GM18526 (cell line): ENCODE results near the gene TMEM94.

Experiments
- POLR2A ChIP-seq: IDR thresholded peaks from 3 replicates; pipeline ENCODE4 v1.6.1; 2011; ENCODE audit not compliant: insufficient read length; ENCODE audit errors: extremely low read depth

TMEM94 gene

DNA sequence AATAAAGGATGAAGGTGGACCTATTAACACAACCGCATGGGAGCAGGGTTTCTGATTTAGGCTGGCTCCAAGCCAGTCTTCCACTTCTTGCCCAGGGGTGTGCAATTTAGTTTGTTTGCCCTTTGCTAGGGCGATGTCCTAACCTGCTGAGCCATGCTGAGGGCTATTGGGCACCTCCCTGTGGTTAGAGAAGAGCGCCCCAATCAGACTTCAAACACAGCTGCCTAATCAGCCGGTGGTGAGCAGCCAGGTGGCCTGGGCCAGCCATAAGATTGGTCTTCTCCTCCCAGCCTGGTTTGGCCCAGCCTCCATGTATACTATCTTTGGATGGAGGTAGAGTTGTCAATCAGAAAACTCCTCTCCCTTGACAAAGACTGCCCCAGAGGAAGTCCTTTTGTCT is 15.7 kb downstream of the TMEM94 start:
- TF ChIP-seq POLR2A, result no peak

DNA sequence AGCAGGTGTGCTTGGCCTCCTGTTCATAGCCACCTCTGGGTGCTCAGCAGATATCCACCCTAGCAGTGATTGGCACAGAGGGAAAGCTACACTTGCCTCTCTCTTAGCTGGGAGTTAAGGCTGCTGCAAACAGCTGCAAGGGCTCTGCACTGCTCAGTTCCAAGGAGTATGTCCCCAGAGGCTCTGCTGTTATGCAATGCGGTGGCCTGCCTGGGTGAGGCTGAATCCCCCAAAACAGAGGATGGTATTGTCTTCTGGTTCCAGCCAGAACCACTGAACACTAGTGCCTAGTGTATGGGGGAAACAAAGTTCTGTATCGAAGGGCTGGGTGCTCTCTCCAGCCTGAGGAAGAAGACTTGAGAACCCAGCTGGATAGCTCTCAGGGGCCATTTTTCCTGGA is 16.8 kb downstream of the TMEM94 start:
- TF ChIP-seq POLR2A, result no peak

DNA sequence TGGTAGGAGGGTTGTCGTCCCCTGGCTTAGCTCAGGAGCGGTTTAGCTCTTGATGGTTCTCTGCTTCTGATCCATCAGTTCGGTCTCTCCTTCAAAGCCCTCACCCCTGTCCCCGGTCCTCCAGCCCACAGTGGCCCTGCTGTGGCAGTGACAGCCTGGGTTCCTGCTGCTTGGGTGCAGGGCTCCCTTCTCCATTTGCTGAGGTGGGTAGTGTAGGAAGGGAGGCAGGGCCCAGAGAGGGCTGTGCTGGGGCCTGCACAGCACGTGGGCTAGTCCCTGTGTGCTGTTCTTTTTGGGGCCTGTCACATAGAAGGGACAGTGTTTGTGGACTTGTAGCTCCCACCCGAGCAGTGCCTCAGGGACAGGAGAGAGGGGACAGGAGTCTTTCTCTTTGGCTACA is 18.3 kb downstream of the TMEM94 start:
- TF ChIP-seq POLR2A, result no peak

DNA sequence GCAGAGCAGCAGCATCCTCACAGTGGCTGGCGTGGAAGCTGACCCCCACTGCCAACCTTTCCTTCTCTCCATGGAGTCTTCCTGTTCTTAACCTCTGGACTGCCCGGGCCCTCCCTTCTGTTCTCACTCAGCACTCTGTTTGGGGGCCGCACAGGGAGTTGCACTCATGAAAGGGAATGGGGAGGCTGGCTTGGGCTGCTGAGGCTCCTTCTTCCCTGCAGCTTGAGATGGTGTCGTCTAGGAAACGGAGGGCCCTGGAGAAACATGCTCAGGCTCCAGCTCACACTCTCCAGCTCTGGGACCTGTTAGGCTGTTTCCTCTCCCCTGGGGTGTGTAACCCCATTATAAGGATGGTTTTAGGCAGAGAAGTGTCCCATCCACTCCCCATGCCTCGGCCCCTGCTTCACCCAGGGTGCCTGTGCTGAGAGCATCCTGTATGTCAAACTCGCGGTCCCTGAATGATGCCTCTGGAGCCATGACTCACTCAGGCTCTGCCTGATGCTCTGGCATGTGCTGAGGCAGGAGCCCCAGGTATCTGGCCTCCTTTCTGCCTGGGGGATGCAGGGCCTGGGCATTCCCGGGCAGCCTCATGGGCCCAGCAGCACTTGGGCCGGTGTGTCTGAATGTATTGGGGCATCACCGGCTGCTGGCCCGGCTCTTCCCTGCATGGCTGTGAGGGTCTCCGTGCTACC is 18.9 kb downstream of the TMEM94 start:
- TF ChIP-seq POLR2A, result no peak

DNA sequence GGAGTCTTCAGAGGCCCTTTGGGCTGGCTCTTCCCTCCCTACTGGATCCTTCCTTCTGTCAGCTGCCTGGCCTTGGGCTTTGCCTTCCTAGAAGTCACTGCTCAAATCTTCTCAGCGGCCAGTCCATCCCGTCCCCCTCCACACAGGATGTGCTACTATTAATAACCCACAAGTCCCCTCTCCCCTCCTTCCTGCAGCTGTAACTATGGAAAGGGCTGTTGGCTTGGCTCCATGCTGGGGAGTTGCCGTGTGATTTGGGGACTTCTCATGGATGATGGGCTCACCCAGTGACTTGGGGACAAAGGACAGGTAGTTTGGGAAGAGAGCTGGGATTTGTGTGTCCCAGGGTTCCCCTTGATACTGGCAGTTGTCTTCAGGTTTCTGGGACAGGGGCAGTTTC is 19.4 kb downstream of the TMEM94 start:
- no peak for TF ChIP-seq POLR2A

DNA sequence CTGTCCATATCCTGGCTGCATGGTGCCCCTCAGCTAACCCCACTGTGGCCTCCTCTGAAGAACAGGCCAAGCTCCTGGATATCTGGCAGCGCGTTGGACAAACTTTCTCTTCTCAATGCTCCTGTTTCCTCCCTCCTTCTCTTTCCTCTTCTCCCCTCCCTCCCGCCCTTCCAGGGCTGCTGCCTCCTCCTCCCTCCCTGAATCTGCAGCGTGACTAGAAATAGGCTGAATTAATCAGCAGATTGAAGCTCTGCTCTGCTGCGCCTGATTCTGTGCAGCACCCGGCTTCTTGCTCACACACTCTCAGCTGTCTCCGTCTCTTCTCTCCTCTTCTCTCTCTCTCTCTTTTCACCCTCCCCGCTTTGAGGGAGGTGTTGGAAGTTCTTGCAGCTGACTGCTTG is 19.8 kb downstream of the TMEM94 start:
- TF ChIP-seq POLR2A, result no peak

DNA sequence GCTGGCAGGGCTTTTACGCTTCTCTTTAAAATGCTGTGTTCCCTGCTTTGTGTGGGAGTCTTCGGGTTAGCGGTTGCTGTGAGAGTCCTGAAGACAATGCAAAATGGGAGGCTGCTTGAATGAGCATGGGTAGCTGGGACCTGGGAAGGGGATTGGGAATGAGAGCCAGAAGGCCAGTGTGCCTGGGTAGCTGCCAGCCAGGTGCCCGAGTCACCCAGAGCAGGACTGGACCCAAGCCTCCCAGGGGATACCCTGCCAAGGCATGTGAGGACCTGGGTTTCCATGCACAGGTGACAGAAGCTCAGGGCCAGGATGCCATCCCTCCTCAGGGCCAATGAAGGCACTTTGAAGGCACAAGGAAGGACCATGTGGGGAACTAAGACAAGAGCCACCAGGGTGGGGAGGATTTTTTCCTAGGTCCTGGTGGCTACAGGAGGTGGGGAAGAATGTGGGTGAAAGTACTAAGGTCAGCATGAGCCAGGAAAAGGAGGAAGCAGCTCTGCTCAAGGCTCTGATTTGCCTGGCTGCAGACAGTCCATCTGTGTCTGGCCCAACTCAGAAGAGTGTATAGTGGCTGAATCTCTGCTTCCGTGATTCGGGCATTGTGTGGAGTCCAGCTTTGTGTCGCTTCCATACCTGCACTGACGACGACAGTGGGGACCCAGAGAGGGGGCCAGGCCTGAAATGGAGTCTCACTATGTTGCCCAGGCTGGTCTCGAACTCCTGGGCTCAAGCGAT is 20.5 kb downstream of the TMEM94 start:
- TF ChIP-seq POLR2A, result no peak

DNA sequence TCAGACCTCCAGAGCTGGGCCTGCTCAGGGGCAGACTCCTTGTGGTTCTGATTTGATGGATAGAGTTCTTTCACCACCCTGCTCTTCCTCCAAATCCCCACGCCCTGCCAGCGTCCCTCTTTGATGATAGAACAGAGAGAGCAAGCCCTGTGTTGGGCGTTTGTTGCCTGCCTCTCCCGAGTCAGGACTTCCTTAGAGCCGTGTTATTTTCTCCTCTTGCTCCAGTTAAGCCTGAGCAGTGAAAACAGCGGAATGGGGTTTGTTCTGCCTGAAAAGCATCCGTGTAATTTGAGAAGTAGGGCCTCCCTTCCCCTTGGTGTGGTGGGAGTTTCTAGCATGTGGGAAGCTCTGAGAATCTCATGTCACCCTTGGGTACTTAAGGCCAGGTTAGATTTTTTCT is 22.1 kb downstream of the TMEM94 start:
- no peak for TF ChIP-seq POLR2A

DNA sequence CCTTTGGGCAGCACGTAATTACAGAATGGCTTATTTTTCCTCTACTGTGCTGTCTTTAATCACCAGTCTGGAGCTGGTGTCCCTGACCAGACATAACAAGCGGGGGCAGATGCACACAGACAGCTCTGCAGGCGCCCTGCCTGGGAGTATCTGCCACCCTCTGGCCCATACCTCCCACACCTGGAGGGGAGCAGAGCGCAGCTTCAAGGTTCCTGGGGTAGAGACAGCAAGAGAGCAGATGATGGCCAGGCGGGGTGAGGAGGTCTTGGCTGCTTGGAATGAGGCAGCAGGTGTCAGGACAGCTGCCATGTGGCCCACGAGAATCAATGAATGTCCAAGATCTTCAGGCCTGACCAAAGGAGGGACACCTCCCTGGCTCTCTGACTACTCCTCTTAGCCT is 23.8 kb downstream of the TMEM94 start:
- TF ChIP-seq POLR2A, result no peak

DNA sequence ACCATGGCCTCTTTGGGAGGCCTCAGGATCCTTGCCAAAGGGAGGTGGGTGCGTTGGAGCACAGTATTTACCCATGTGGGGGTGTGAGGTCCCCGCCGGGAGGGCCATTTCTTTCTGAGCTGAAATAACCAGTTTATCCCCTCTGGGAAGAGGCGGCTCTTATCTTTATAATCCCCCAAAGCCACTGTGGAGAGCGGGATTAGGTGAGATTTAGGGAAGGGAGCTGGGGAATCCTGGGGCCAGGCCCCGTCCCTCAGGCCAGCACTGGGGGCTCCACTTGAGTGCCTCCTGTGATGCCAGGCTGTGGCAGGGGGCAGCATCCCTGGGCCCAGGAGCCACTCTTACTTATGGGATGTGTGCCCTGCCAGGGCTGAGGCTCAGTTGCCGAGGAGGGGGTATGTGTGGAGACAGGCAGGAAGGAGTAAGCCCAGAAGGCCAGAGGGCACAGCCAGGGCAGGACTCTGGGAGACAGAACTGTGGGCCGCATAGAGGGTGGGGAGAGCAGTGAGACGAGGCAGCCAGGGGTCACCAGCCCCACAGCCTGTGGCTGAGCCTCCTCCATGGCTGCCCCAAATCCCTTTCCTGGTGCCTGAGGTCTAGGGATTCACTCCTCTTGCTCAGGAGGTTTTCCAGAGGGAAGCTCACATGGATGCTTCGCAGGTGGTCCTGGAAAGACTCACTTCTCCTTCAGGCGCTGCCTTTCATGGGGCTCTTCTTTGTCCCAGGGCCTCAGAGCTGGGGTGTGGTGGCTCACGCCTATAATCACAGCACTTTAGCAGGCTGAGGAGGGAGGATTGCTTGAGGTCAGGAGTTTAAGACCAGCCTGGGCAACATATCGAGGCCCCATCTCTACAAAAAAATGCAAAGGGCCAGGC is 25.0 kb downstream of the TMEM94 start:
- TF ChIP-seq POLR2A, result no peak

DNA sequence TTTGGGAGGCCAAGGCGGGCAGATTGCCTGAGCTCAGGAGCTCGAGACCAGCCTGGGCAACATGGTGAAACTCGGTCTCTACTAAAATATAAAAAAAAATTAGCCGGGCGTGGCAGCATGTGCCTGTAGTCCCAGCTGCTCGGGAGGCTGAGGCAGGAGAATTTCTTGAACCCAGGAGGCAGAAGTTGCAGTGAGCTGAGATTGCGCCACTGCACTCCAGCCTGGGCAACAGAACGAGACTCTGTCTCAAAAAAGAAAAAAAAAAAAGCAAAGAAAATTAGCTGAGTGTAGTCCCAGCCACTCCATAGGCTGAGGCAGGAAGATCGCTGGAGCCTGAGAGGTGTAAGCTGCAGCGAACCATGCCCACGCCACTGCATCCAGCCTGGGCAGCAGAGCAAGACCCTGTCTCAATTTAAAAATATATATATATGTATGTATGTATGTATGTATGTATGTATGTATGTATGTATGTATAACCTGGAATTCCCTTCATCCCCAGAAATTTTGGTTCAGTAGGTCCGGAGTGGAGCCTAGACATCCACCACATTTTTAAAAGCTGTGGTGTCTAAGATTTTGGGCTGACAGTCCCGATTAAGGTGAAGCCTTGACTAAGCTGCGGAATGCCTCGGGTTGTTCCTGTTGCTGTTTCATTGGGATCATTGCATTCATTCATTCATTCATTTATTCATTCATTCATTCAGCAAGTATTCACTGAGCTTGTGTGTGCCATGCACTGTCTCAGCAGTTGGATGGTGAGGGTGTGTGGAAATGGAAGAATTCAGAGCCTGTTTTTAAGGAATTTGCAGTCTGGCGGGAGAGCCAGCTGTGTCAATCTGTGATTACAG is 25.9 kb downstream of the TMEM94 start:
- no peak for TF ChIP-seq POLR2A

DNA sequence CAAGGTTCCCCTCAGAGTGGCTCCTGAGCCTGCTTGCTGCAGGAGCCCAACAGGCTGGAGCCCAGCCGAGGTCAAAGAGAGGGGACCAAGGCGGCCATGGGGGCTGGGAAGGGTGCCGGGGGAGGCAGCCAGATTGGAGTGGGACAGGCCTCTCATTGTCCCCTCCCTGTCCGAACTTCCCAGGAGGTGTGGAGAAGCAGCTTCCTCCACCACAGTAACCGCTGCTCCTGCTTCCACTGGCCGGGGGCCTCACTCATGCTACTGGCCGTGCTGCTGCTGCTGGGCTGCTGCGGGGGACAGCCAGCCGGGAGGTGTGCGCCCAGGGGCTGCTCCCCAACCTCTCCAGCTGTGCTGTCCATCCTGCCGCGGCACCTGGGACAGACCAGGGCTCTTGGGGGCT is 29.3 kb downstream of the TMEM94 start:
- TF ChIP-seq POLR2A, result no peak

DNA sequence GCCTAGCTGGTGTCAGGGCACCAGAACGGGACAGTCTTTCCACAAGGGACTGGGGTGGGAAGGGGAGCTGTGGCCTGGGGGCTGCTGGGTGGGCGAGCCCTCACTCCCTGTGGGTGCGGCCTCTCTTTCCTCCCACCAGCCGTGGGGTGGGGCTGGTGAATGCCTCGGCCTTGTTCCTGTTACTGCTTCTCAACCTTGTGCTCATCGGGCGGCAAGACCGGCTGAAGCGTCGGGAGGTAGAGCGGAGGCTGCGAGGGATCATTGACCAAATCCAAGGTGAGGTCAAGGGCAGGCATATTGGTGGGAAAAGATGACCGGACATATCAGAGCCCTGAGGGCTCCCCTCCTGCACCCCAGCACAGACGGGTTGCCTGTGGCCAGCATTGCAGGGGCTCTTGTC is 29.7 kb downstream of the TMEM94 start:
- no peak for TF ChIP-seq POLR2A

DNA sequence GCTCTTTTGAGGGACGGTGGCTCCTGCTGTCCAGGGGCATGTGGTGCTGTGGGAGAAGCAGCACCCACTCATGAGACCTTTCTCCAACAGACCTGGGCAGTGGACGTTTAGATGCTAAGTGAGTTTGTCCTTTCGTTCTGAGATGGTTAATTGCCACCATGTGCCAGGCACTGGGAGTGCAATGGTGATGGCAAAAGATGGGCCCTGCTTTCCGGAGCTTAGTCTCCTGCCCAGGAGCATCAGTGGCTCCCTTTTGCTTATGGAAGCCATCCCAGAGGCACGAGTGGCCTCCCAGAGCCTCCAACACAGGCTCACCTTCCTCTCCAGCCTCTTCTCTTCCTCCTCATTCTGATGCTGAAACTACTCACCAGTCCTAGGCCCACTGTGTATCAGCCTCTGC is 30.5 kb downstream of the TMEM94 start:
- TF ChIP-seq POLR2A, result no peak
